Activated effector memory CD4-positive, alpha-beta T cell treated with anti-CD3 and anti-CD28 coated beads, Interleukin-2, amount 50 U/mL, for 16 hours (primary cell): Measurements from ENCODE around the gene AKR1A1.
"Not testable (repeated sequence)": the region's sequence is repeated elsewhere in the genome, so short reads cannot be mapped to it uniquely, and the experiment has no call there.

Source experiments
- DNase-seq: peaks from one replicate; pipeline ENCODE4 v3.0.0-alpha.2; 2020

AKR1A1 gene

DNA sequence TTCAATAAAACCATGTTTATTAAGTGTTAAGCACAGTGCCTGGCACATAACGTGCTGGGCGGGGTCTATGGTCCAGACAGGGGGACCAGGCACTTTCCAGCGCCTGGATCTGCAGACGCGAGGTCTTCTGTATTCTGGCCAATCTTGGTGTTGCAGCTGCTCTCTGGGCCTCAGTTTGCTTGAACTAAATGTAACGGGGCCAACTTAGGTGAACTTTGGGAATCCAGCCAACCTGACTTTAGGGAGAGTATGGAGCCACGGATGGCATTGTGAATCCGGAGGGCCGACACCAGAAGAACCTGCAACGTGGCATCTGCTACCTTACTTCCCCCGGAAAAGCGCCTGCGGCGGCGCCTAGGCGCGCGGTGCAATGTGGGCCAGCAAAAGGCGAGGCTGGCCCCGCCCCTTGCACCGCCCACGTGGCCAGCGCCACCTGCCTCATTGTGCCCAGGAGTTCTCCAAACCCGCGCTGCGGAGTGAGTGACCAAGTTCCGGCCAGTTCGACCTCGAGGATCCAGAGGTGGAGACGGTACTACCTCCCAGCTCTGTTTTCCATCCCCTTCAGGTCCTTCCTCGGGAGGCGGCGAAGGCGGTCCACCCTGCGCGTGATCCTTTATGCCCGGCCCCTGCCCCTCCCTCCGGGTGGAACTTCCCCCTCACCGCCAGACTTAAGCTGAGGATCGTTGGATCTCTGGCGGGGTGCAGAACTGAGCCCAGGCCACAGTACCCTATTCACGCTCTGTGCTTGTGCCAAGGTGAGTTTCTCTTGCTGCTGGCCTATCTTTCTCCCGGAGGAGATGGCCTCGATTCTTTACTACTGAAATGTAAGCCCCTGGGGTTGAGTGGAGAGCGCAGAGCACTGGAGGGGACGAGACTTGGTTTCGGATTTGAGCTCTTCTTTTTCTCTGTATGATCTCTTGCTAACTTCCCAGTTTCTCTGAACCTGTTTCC is at the start of gene AKR1A1:
TSS of gene AKR1A1 (plus strand) at position 426 of the 951 bp plus-strand sequence. CDS start 10,969 bp downstream, outside the sequence.
- peak; percentile 95 for DNase-seq

DNA sequence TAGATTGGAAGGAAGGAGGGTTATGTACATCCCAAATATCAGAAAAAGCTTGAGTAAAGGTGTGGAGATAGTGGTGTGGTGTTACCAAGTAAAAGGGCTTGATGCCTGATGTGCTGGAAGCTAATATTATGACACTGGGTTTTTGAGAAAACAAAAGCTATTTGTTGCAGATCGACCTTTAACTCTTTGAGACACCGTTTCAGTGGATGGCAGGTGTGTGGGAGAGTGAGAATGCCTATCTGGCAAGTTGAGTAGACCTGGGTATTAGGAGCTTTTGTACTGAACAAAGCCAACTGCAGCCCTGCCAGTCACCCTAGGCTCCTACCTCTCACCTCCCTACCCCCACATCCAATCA is 49.1 kb upstream of the AKR1A1 start:
- no peak for DNase-seq

DNA sequence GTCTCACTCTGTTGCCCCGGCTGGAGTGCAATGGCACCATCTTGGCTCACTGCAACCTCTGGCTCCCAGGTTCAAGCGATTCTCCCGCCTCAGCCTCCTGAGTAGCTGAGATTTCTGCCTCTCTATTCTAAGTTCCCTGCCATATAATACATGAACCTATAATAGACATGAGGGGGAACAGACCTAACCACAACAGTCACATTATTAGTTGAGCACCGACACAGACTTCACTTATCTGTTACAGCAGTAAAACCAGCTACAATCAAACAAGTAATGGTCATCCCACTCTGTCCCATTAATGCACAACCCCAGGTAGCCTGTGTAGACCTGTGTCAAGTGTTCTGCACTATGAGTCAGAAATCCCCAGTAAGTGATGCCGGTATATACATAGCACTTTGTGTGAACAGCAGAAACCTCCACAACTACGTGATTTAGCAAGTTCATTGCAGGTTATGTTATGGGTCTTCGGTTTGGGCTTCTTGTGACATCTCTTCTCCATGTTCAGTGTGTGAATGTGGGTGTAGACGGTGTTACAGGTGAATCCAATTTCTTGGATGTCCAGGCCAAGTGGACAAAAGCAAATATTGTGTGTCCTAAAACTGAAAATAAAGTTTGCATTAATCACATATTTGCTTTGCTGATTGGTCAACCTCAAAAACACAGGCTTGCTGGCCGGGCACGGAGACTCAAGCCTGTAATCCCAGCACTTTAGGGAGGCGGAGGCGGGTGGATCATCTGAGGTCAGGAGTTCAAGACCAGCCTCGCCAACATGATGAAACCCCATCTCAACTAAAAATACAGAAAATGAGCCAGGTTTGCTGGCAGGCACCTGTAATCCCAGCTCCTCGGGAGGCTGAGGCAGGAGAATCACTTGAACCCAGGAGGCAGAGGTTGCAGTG is 46.9 kb upstream of the AKR1A1 start:
- DNase-seq, result no peak

GRCh38 chr1:45507195-45507594 is 43.4 kb upstream of the AKR1A1 start:
- no peak for DNase-seq

DNA sequence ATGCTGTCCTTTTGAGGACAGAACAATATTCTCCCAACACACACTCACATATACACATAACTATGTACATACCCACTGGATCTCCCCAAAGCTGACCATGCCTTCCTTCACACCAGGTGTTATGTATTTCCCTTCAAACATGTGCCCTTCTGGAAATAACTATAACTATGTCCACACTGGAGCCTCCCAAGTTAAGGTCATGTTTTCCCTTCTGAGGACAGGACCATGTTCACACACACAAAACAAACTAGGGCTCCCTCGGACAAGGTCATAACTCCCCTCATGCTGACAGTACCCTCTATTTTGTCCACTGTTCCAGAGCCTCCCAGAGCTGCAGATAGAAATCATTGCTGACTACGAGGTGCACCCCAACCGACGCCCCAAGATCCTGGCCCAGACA is 42.7 kb upstream of the AKR1A1 start:
- no peak for DNase-seq

DNA sequence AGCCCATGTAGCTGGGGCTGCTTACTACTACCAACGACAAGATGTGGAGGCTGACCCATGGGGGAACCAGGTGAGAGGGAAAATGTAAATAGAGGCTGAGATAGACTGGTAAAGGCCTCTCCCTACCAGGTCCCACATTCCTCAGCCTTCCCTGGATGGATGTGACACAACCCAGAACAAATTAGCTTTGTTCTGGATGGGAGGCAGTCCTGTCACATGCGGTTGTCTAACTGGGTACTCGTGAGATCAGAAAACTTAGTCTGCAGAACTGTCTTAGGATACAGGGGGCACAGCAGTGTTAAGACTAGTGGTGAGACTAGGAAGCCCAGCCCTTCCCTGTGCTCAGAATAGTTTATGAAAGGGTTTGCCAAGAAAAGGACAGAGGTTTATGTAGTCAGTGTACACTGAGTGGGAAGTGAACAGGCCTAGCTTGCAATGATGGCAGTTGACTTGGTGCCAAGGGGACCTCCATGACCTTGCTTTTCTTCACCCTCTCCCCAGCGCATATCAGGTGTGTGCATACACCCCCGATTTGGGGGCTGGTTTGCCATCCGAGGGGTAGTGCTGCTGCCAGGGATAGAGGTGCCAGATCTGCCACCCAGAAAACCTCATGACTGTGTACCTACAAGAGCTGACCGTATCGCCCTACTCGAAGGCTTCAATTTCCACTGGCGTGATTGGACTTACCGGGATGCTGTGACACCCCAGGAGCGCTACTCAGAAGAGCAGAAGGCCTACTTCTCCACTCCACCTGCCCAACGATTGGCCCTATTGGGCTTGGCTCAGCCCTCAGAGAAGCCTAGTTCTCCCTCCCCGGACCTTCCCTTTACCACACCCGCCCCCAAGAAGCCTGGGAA is 42.1 kb upstream of the AKR1A1 start:
- DNase-seq, result no peak

DNA sequence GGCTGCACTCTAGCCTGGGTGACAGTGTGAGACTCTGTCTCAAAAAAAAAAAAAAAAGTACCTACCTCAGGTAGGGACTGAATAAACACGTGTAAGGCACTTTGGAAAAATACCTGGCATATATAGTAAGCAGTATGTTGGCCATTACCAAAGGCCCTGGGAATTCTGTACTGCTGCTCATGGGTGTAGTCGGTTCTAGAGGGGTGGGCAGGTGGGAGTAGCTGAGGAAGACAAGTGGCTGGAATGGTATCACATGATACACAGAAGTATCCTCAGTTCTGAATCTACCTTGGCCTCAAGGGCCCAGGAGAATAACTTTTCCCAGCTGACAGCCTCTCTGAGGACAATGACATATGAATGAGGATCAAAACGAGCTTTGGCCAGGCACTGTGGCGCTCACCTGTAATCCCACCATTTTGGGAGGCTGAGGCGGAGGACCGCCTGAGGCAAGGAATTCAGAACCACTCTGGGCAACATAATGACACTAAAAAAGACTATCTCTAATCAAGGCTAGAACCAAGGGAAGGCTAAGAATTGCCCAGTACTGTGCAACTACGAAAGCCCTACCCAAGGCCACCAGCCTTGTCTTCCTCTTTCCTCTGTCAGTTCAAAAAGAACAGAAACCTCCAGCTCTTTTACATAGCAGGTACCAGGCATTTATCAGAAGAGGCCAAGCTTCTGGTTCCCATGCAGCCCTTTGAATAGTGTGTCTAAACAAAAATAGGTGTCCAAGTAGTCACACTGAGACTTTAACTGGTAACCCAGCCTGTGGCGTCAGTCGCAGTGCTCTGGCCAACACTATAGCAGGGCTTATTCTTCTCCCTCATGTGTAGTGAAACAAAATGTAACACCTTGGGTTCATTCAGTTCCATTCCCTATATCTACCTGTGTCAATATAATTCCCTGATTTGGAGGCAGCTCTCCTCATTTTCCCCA is 40.3 kb upstream of the AKR1A1 start:
- no peak for DNase-seq

DNA sequence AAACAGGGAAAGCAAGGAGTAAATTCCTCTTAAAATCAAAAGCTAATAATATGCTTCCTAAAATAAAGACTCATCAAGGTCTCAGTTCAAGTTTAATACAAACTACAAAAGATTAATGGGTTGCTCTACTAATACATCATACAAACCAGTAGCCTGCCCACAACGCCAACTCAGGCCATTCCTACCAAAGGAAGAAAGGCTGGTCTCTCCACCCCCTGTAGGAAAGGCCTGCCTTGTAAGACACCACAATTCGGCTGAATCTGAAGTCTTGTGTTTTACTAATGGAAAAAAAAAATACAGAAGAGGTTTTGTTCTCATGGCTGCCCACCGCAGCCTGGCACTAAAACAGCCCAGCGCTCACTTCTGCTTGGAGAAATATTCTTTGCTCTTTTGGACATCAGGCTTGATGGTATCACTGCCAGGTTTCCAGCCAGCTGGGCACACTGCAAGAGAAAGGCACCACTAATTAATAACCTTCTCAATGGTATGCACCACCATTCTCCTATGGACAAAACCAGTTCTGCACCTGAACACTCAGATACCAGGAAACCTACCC is 39.6 kb upstream of the AKR1A1 start:
- DNase-seq, result no peak

DNA sequence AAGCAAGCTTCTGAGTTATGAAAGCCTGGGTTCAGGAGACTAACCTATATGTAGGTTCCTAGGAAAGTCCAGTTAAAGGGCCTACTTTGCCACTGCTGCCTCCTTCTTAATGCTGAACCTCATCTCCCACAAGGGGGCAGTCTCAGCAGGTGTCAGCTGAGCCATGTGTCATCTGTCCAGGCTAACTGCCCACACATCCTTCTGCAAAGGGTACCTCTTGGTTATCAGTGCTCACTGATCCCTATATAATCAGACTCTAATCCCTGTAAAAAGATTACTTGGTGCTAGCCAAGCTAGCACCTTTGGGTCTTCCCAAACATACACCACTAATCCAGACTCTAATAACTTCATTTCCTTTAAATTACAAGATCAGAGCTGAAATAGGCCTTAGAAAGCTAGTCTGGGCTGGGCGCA is 38.0 kb upstream of the AKR1A1 start:
- DNase-seq, result peak; percentile 82

DNA sequence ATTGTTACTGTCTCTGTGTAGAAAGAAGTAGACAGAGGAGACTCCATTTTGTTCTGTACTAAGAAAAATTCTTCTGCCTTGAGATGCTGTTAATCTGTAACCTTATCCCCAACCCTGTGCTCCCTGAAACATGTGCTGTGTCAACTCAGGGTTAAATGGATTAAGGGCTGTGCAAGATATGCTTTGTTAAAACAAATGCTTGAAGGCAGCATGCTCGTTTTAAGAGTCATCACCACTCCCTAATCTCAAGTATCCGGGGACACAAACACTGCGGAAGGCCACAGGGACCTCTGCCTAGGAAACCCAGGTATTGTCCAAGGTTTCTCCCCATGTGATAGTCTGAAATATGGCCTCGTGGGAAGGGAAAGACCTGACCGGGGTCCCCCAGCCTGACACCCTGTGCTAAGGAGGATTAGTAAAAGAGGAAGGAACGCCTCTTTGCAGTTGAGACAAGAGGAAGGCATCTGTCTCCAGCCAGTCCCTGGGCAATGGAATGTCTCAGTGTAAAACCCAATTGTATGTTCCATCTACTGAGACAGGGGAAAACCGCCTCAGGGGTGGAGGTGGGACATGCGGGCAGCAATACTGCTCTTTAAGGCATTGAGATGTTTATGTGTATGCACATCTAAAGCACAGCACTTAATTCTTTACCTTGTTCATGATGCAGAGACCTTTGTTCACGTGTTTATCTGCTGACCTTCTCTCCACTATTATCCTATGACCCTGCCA is 36.9 kb upstream of the AKR1A1 start:
- not testable (repeated sequence) for DNase-seq

GRCh38 chr1:45516036-45516435 is 34.6 kb upstream of the AKR1A1 start:
- DNase-seq, result no peak

GRCh38 chr1:45516465-45516864 is 34.2 kb upstream of the AKR1A1 start:
- no peak for DNase-seq

GRCh38 chr1:45518366-45518765 is 32.3 kb upstream of the AKR1A1 start:
- not testable (repeated sequence) for DNase-seq

- DNase-seq, result no peak
Observed at GRCh38 chr1:45518910-45519309, 31.7 kb upstream of the AKR1A1 start.

GRCh38 chr1:45519774-45520173 is 30.9 kb upstream of the AKR1A1 start:
- not testable (repeated sequence) for DNase-seq

- DNase-seq, result peak; percentile 98
Observed at GRCh38 chr1:45521413-45522323, 29.0 kb upstream of the AKR1A1 start, which contains the start of gene PRDX1. PRDX1 (minus strand) TSS chr1:45521884; CDS start chr1:45519043, 2,841 bp downstream.

GRCh38 chr1:45522324-45523104 is 28.1 kb upstream of the AKR1A1 start:
- DNase-seq, result no peak

DNA sequence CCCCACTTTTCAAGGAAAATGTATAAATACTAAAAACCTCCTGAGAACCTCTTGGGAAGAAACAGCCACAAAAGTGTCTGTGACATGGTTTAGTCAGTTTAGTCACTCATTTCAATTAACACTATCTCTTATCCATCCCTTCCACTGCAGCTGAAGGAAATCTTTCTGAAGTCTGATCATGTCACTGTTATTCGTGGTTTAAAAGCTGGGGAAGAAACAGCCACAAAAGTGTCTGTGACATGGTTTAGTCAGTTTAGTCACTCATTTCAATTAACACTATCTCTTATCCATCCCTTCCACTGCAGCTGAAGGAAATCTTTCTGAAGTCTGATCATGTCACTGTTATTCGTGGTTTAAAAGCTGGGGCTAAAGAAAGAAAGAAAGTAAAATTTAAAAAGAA is 27.1 kb upstream of the AKR1A1 start:
- not testable (repeated sequence) for DNase-seq
